Measurements from ENCODE around the gene NFIB. TPM values are rescaled to one million over a fixed set of nuclear protein-coding genes. Genes with fewer than 3 reads are reported as not detected.

Gene NFIB
- total and polyA plus RNA-seq, 2 of the 8 experiments (the other 6 are each of a cell fraction or from before 2014, with no cell fraction given) = 2.6 to 13.1 TPM

DNA sequence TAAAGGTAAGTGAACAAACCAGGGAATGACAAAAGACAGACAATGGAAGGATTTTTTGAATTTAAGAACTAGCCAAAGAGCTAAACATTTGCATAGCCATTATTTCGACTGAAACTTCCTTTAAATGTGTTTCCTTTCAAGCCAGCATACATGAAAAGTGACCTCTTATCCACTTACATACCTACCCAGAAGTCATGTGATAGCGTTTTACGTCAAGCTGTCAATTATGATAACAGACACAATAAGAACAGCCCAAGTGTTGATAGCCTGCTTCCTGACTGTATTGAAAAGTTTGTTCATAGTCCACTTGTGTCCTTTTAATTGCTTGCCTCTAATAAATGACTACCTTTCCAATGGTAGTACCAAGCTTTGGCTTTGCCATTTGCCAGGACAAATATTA, 206.0 kb downstream of the NFIB start (continued):
- TF ChIP-seq TEAD4 (IDR thresholded peaks at IDR 0.05; ENCODE audit: low read depth, low read length) = no peak
- TF ChIP-seq TAF7 (optimal IDR thresholded peaks at IDR 0.05; ENCODE audit: borderline replicate concordance, low read depth, low read length) = no peak
